Glomerular visceral epithelial cell (primary cell): Measurements from ENCODE around the gene IGF1R.
A peak's percentile ranks its signal among the peaks of the same experiment; 100 is the strongest.
"Not testable (repeated sequence)": the region's sequence is repeated elsewhere in the genome, so short reads cannot be mapped to it uniquely, and the experiment has no call there.

Experiments
- DNase-seq: peaks from one replicate; pipeline ENCODE4 v3.0.0-alpha.2; 2016; ENCODE audit errors: extremely low spot score

The IGF1R gene

GRCh38 chr15:98983334-98983733 is 335.0 kb downstream of the IGF1R start:
- DNase-seq: peak; percentile 12

GRCh38 chr15:98986281-98986680 is 337.9 kb downstream of the IGF1R start:
- no peak for DNase-seq

GRCh38 chr15:98994892-98995291 is 346.6 kb downstream of the IGF1R start:
- DNase-seq: no peak

GRCh38 chr15:98996169-98996568 is 347.8 kb downstream of the IGF1R start:
- no peak for DNase-seq

GRCh38 chr15:98996624-98997023 is 348.3 kb downstream of the IGF1R start:
- DNase-seq: no peak

- DNase-seq: no peak
Observed at GRCh38 chr15:98997312-98997711, 349.0 kb downstream of the IGF1R start.

- no peak for DNase-seq
Observed at GRCh38 chr15:98997755-98998154, 349.4 kb downstream of the IGF1R start.

GRCh38 chr15:98998279-98998678 is 349.9 kb downstream of the IGF1R start:
- DNase-seq: no peak

GRCh38 chr15:98999233-98999632 is 350.9 kb downstream of the IGF1R start:
- no peak for DNase-seq

- no peak for DNase-seq
Observed at GRCh38 chr15:99002226-99002625, 353.9 kb downstream of the IGF1R start.

GRCh38 chr15:99003317-99003716 is 355.0 kb downstream of the IGF1R start:
- DNase-seq: not testable (repeated sequence)

GRCh38 chr15:99004998-99005974 is 356.9 kb downstream of the IGF1R start:
- DNase-seq: not testable (repeated sequence)

GRCh38 chr15:99006146-99006545 is 357.8 kb downstream of the IGF1R start:
- DNase-seq: no peak

- DNase-seq: no peak
Observed at GRCh38 chr15:99006904-99007495, 358.7 kb downstream of the IGF1R start.

GRCh38 chr15:99009741-99010330 is 361.5 kb downstream of the IGF1R start:
- no peak for DNase-seq

GRCh38 chr15:99010768-99011167 is 362.4 kb downstream of the IGF1R start:
- no peak for DNase-seq
